Common myeloid progenitor, CD34-positive (primary cell): ENCODE results near the gene SLC9C1.
A peak's percentile ranks its signal among the peaks of the same experiment; 100 is the strongest.

Source experiments
- CTCF ChIA-PET: fragments of 350-600 bp; sonication (Branson Sonifier 250); formaldehyde crosslinking; loops from one replicate; lab custom pipeline; 2021; ENCODE audit warnings: antibody characterized with exemption; lab: Charles Lee
- POLR2A ChIA-PET: fragments of 350-600 bp; sonication (Branson Sonifier 250); formaldehyde crosslinking; loops from one replicate; lab custom pipeline; 2021; ENCODE audit warnings: antibody characterized with exemption; lab: Charles Lee
- DNase-seq, 3 donors: peaks; one replicate each; pipeline versions ENCODE4 v3.0.0 to v3.0.0-alpha.2; 2013
- H3K27ac ChIP-seq, 2 experiments: 1 replicate in 1 of 2; 2 replicates in 1 of 2; pipeline ENCODE4 v1.7.0; 2013; ENCODE audit warnings: inconsistent platforms in 2 of 2, low read length in 2 of 2, mild to moderate bottlenecking in 2 of 2, low read depth in 1 of 2, moderate library complexity in 1 of 2; ENCODE audit not compliant: severe bottlenecking in 2 of 2, insufficient read depth in 1 of 2, poor library complexity in 1 of 2
- H3K27me3 ChIP-seq, 5 experiments: replicated peaks in 2 of 5; 1 replicate in 3 of 5; 2 replicates in 2 of 5; pipeline versions ENCODE4 v1.6.1 to v1.7.0; 2013; ENCODE audit warnings: low read length in 4 of 5, mild to moderate bottlenecking in 2 of 5, moderate library complexity in 2 of 5, inconsistent platforms in 1 of 5; ENCODE audit not compliant: insufficient read depth in 5 of 5, control insufficient read depth in 4 of 5
- H3K36me3 ChIP-seq, 4 experiments: 1 replicate in 2 of 4; 2 replicates in 2 of 4; pipeline versions ENCODE4 v1.6.1 to v1.7.0; 2013; ENCODE audit warnings: low read length in 3 of 4, control low read depth in 1 of 4, mild to moderate bottlenecking in 1 of 4; ENCODE audit not compliant: control insufficient read depth in 4 of 4, insufficient read depth in 4 of 4
- H3K4me1 ChIP-seq, 4 experiments: 1 replicate in 3 of 4; 2 replicates in 1 of 4; pipeline versions ENCODE4 v1.6.1 to v1.7.1; 2013; ENCODE audit warnings: low read length in 3 of 4, mild to moderate bottlenecking in 3 of 4, control low read depth in 1 of 4, inconsistent platforms in 1 of 4, moderate library complexity in 1 of 4; ENCODE audit not compliant: control insufficient read depth in 4 of 4, insufficient read depth in 4 of 4; ENCODE audit errors: control extremely low read depth in 1 of 4
- H3K4me3 ChIP-seq, 7 experiments: 1 replicate in 4 of 7; 2 replicates in 3 of 7; pipeline versions ENCODE4 v1.5.1 to v1.7.0; 2013; ENCODE audit warnings: mild to moderate bottlenecking in 7 of 7, low read length in 6 of 7, moderate library complexity in 6 of 7, inconsistent platforms in 2 of 7, low read depth in 2 of 7, control low read depth in 1 of 7; ENCODE audit not compliant: insufficient read depth in 4 of 7, control insufficient read depth in 1 of 7; ENCODE audit errors: extremely low read depth in 1 of 7
- H3K9me3 ChIP-seq, 5 experiments: 1 replicate in 4 of 5; 2 replicates in 1 of 5; pipeline versions ENCODE4 v1.6.1 to v1.7.1; 2013; ENCODE audit warnings: low read length in 4 of 5, mild to moderate bottlenecking in 2 of 5, inconsistent platforms in 1 of 5, low read depth in 1 of 5, moderate library complexity in 1 of 5; ENCODE audit not compliant: control insufficient read depth in 4 of 5, insufficient read depth in 2 of 5; ENCODE audit errors: control extremely low read depth in 1 of 5
- WGBS: methylation state at CpG from one replicate; pipeline ENCODE4 v1.1.5; 2013; ENCODE audit not compliant: insufficient coverage; 5-methylcytosine and 5-hydroxymethylcytosine counted together

The SLC9C1 gene

GRCh38 chr3:112133626-112134334, 160.2 kb downstream of the SLC9C1 start:
- POLR2A ChIA-PET: no interaction called here
- H3K36me3 ChIP-seq: no peaks in the 10 kb centered on the region
- no peaks in the 10 kb centered on the region for H3K27me3 ChIP-seq
- H3K4me1 ChIP-seq: peaks cover 16 to 75% (median 46%) of the 10 kb centered on the region in 4 experiments
- WGBS: 93% methylated on average over 4 of the region's 5 CpGs
- CTCF ChIA-PET: interaction anchor here (1.0 to 1.1 kb wide), 3 partner anchors 8 to 467 kb away, joined by 3 to 4 read pairs (median 3); no protein-coding TSS in a partner anchor
- H3K4me3 ChIP-seq: no peak overlapping the region
- H3K9me3 ChIP-seq: no peaks in the 10 kb centered on the region
- DNase-seq: no peak
- H3K27ac ChIP-seq: peak overlapping the region in 1 of 2 experiments; percentile 49

GRCh38 chr3:112132975-112133448, 161.0 kb downstream of the SLC9C1 start, which contains the start of gene GCSAM:
Gene GCSAM (minus strand): TSS chr3:112133248. CDS start chr3:112133120, 128 bp downstream.
- peak within 1 kb of the TSS in 1 of 2 experiments; percentile 49 for H3K27ac ChIP-seq
- H3K9me3 ChIP-seq: no peaks in the 10 kb centered on the region
- peak within 1 kb of the TSS in 5 of 7 experiments; percentile 7 to 64 (median 46) for H3K4me3 ChIP-seq
- no peaks in the 10 kb centered on the region for H3K36me3 ChIP-seq
- peaks cover 21 to 76% (median 48%) of the 10 kb centered on the region in 4 experiments for H3K4me1 ChIP-seq
- 0% methylated on average over 3 of the region's 5 CpGs for WGBS
- ChIA-PET CTCF (interaction anchor here (0.9 to 2.7 kb wide), 4 partner anchors 13 to 467 kb away, joined by 3 to 7 read pairs (median 4); no protein-coding TSS in a partner anchor), POLR2A (no interaction called here)
- peak; percentile 37 to 78 (median 77) for DNase-seq
- H3K27me3 ChIP-seq: no peaks in the 10 kb centered on the region

- POLR2A ChIA-PET: interaction anchor here (0.6 kb wide), 1 partner anchor 524 kb away, joined by 5 read pairs; no protein-coding TSS in a partner anchor
These were observed 161.5 kb downstream of the SLC9C1 start for GRCh38 chr3:112132554-112132953.

GRCh38 chr3:112132088-112132487, 161.9 kb downstream of the SLC9C1 start:
- Histone ChIP-seq H3K27ac (no peak overlapping the region), H3K27me3 (no peaks in the 10 kb centered on the region), H3K4me3 (peak overlapping the region in 2 of 7 experiments; percentile 12 to 15), H3K4me1 (peaks cover 21 to 75% (median 50%) of the 10 kb centered on the region in 4 experiments), H3K9me3 (no peaks in the 10 kb centered on the region), H3K36me3 (no peaks in the 10 kb centered on the region)
- POLR2A ChIA-PET: interaction anchor here (0.6 kb wide), 1 partner anchor 524 kb away, joined by 5 read pairs; no protein-coding TSS in a partner anchor
- WGBS: 100% methylated on average over 1 of the region's 3 CpGs
- DNase-seq: no peak
- CTCF ChIA-PET: interaction anchor here (0.9 to 2.7 kb wide), 3 partner anchors 12 to 21 kb away, joined by 3 to 7 read pairs (median 6); no protein-coding TSS in a partner anchor

More at GRCh38 chr3:112132554-112132953, 161.5 kb downstream of the SLC9C1 start:
- no CpG with 5 or more reads among the region's 1 CpG for WGBS
- Histone ChIP-seq H3K27ac (peak overlapping the region in 1 of 2 experiments; percentile 49), H3K4me3 (peak overlapping the region in 5 of 7 experiments; percentile 7 to 64 (median 46)), H3K9me3 (no peaks in the 10 kb centered on the region), H3K27me3 (no peaks in the 10 kb centered on the region), H3K4me1 (peaks cover 20 to 76% (median 48%) of the 10 kb centered on the region in 4 experiments), H3K36me3 (no peaks in the 10 kb centered on the region)
- CTCF ChIA-PET: interaction anchor here (0.9 to 2.7 kb wide), 4 partner anchors 13 to 468 kb away, joined by 3 to 7 read pairs (median 4); no protein-coding TSS in a partner anchor
- no peak for DNase-seq

- ChIA-PET POLR2A (no interaction called here), CTCF (interaction anchor here (1.4 to 2.7 kb wide), 4 partner anchors 14 to 20 kb away, joined by 4 to 7 read pairs (median 6); no protein-coding TSS in a partner anchor)
- Histone ChIP-seq H3K27ac (no peak overlapping the region), H3K9me3 (no peaks in the 10 kb centered on the region), H3K4me1 (peaks cover 25 to 80% (median 56%) of the 10 kb centered on the region in 4 experiments), H3K4me3 (no peak overlapping the region), H3K36me3 (no peaks in the 10 kb centered on the region), H3K27me3 (no peaks in the 10 kb centered on the region)
- no peak for DNase-seq
- WGBS: no CpG with 5 or more reads among the region's 3 CpGs
These were observed 162.9 kb downstream of the SLC9C1 start for GRCh38 chr3:112131111-112131510.

GRCh38 chr3:112130638-112130993, 163.4 kb downstream of the SLC9C1 start:
- CTCF ChIA-PET: interaction anchor here (1.4 to 2.7 kb wide), 3 partner anchors 14 to 19 kb away, joined by 4 to 7 read pairs (median 6); no protein-coding TSS in a partner anchor
- H3K27me3 ChIP-seq: no peaks in the 10 kb centered on the region
- peaks cover 25 to 78% (median 60%) of the 10 kb centered on the region in 4 experiments for H3K4me1 ChIP-seq
- no peaks in the 10 kb centered on the region for H3K9me3 ChIP-seq
- WGBS: 100% methylated on average over 3 of the region's 3 CpGs
- DNase-seq: no peak
- POLR2A ChIA-PET: no interaction called here
- no peak overlapping the region for H3K4me3 ChIP-seq
- no peak overlapping the region for H3K27ac ChIP-seq
- no peaks in the 10 kb centered on the region for H3K36me3 ChIP-seq
